GM12875 (cell line): ENCODE data around the gene TRIM42.

ENCODE experiments used
- H3K4me3 ChIP-seq: one replicate; pipeline ENCODE4 v1.5.1; 2011; ENCODE audit warnings: low read depth, low read length, control low read depth
- TF ChIP-seq, protein P1 (sequence below): IDR thresholded peaks from 2 replicates; pipeline ENCODE4 v1.5.1; 2011; ENCODE audit warnings: low read depth, mild to moderate bottlenecking, control low read depth, inconsistent platforms, low read length, moderate library complexity, borderline replicate concordance; ENCODE audit not compliant: insufficient read depth

Gene TRIM42

GRCh38 chr3:140636406-140637138 lies 41.3 kb upstream of the TRIM42 start:
- no peak overlapping the region for H3K4me3 ChIP-seq
- TF ChIP-seq, protein P1, sequence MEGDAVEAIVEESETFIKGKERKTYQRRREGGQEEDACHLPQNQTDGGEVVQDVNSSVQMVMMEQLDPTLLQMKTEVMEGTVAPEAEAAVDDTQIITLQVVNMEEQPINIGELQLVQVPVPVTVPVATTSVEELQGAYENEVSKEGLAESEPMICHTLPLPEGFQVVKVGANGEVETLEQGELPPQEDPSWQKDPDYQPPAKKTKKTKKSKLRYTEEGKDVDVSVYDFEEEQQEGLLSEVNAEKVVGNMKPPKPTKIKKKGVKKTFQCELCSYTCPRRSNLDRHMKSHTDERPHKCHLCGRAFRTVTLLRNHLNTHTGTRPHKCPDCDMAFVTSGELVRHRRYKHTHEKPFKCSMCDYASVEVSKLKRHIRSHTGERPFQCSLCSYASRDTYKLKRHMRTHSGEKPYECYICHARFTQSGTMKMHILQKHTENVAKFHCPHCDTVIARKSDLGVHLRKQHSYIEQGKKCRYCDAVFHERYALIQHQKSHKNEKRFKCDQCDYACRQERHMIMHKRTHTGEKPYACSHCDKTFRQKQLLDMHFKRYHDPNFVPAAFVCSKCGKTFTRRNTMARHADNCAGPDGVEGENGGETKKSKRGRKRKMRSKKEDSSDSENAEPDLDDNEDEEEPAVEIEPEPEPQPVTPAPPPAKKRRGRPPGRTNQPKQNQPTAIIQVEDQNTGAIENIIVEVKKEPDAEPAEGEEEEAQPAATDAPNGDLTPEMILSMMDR = no peak

DNA sequence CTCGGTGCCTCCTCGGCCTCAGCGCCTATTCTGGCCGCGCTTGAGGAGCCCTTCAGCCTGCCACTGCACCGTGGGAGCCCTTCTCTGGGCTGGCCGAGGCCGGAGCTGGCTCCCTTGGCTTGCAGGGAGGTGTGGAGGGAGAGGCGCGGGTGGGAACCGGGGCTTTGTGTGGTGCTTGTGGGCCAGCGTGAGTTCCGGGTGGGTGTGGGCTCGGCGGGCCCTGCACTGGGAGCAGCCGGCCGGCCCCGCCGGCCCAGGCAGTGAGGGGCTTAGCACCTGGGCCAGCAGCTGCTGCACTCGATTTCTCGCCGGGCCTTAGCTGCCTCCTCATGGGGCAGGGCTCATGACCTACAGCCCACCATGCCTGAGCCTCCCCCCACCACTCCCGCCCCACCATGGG lies 26.6 kb upstream of the TRIM42 start:
- TF ChIP-seq, protein P1 = no peak
- no peak overlapping the region for H3K4me3 ChIP-seq

GRCh38 chr3:140655678-140656077 lies 22.2 kb upstream of the TRIM42 start:
- TF ChIP-seq, protein P1 = no peak
- H3K4me3 ChIP-seq = no peak overlapping the region

GRCh38 chr3:140664111-140664510 lies 13.8 kb upstream of the TRIM42 start:
- TF ChIP-seq, protein P1 = no peak
- no peak overlapping the region for H3K4me3 ChIP-seq

DNA sequence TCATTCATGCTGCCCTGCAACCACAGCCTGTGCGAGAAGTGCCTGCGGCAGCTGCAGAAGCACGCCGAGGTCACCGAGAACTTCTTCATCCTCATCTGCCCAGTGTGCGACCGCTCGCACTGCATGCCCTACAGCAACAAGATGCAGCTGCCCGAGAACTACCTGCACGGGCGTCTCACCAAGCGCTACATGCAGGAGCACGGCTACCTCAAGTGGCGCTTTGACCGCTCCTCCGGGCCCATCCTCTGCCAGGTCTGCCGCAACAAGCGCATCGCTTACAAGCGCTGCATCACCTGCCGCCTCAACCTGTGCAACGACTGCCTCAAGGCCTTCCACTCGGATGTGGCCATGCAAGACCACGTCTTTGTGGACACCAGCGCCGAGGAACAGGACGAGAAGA lies 4.7 kb downstream of the TRIM42 start:
- TF ChIP-seq, protein P1 = no peak
- no peak overlapping the region for H3K4me3 ChIP-seq

- H3K4me3 ChIP-seq = no peak overlapping the region
- TF ChIP-seq, protein P1 = no peak
Measured at GRCh38 chr3:140686128-140686527, 8.3 kb downstream of the TRIM42 start.

DNA sequence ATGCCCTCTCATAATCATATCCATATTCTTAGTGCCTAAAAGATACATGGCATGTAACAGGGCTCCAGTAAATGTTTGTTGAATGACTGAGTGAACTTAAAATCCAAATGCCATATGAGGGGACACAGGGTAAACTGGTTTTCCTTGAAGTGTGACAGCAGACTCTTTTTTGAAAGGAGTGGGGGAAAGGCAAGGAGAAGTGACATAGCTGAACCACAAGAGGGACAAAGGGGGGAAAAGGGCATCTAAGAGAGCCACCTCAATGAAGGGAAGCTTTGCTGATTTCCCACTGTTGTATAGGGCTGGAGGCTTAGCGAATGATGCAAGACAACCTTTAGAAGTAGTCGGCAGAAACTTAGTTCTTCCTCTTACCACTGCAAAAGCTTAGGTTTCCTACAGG lies 9.1 kb downstream of the TRIM42 start:
- no peak overlapping the region for H3K4me3 ChIP-seq
- TF ChIP-seq, protein P1 = no peak
